Endothelial cell (in vitro differentiated cells): ENCODE results near the gene WHRN. TPM values are rescaled to one million over a fixed set of nuclear protein-coding genes. Genes with fewer than 3 reads are reported as not detected.

ENCODE experiments used
- DNase-seq: peaks from one replicate; pipeline ENCODE4 v3.0.0; 2021; ENCODE audit warnings: low spot score
- H3K27ac Mint-ChIP-seq: one replicate; pipeline ENCODE4 v1.8.0; 2021; ENCODE audit warnings: mixed read lengths, inconsistent platforms; ENCODE audit not compliant: unreplicated experiment
- H3K27me3 Mint-ChIP-seq: one replicate; pipeline ENCODE4 v1.8.0; 2021; ENCODE audit warnings: mild to moderate bottlenecking, moderate library complexity, mixed read lengths, inconsistent platforms; ENCODE audit not compliant: unreplicated experiment
- H3K36me3 Mint-ChIP-seq: one replicate; pipeline ENCODE4 v1.8.0; 2021; ENCODE audit warnings: mild to moderate bottlenecking, low read depth, mixed read lengths, inconsistent platforms; ENCODE audit not compliant: unreplicated experiment
- H3K4me1 Mint-ChIP-seq: one replicate; pipeline ENCODE4 v1.8.0; 2021; ENCODE audit warnings: mild to moderate bottlenecking, mixed read lengths, inconsistent platforms; ENCODE audit not compliant: unreplicated experiment
- H3K4me3 Mint-ChIP-seq: one replicate; pipeline ENCODE4 v1.8.0; 2021; ENCODE audit warnings: mild to moderate bottlenecking, mixed read lengths, inconsistent platforms; ENCODE audit not compliant: unreplicated experiment
- H3K9me3 Mint-ChIP-seq: one replicate; pipeline ENCODE4 v1.8.0; 2021; ENCODE audit warnings: mixed read lengths, inconsistent platforms; ENCODE audit not compliant: unreplicated experiment
- CTCF ChIP-seq: fragments of 200-600 bp; sonication (generic); IDR thresholded peaks from one replicate; pipeline ENCODE4 v1.5.0; 2021; ENCODE audit warnings: antibody characterized with exemption; ENCODE audit not compliant: unreplicated experiment
- total RNA-seq: library from RNA; stranded (reverse); fragmentation: NEBNext Ultra II Directional; extraction: Animal tissue kit (Norgen Biotek cat#: 25700); gene quantifications from one replicate; pipeline ENCODE4 v1.2.1, GENCODE V29; 2021; ENCODE audit not compliant: unreplicated experiment

WHRN gene
- total RNA-seq, 1 donor from 2014 or later: 4.1 TPM

DNA sequence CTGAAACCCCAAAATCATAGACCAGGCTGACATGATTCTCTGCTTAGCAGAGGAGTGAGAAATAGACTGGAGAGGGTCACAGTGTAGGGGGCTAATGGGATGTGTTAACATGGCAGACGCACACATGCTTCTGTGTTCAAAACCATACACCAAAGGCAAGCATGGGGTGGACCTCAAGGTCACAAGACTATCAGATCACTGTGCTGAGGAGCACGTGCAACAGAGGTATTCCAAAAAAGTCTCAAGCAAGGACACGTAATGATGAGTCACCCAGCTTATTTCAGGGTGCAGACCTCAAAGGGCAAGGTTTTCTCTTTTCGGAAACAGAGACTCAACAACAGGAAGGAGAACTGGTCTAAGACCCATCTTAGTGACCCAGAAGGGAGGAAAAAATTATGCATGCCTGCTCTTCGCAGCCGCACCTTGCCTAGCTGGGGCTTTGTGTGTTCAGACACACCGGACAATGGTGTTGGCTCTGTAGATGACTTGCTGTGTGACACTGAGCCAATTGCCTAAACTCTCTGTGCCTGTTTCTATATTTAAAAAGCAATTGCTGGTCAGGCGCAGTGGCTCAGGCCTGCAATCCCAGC, 20.3 kb downstream of the WHRN start:
- Mint-ChIP-seq H3K27ac (no peak overlapping the region), H3K27me3 (peaks cover 11% of the 10 kb centered on the region), H3K4me3 (no peak overlapping the region)

GRCh38 chr9:114484215-114484853, 20.9 kb downstream of the WHRN start:
- H3K4me1 Mint-ChIP-seq: peaks cover 6% of the 10 kb centered on the region
- no peak overlapping the region for H3K4me3 Mint-ChIP-seq
- peaks cover 11% of the 10 kb centered on the region for H3K27me3 Mint-ChIP-seq
- H3K27ac Mint-ChIP-seq: no peak overlapping the region
- H3K9me3 Mint-ChIP-seq: no peaks in the 10 kb centered on the region
- no peak for TF ChIP-seq CTCF
- H3K36me3 Mint-ChIP-seq: no peaks in the 10 kb centered on the region
- no peak for DNase-seq

More for the DNA sequence above, 20.3 kb downstream of the WHRN start:
- no peak for DNase-seq
- Mint-ChIP-seq H3K36me3 (no peaks in the 10 kb centered on the region), H3K4me1 (peaks cover 6% of the 10 kb centered on the region), H3K9me3 (no peaks in the 10 kb centered on the region)
- no peak for TF ChIP-seq CTCF

- H3K27me3 Mint-ChIP-seq: peaks cover 11% of the 10 kb centered on the region
- no peaks in the 10 kb centered on the region for H3K36me3 Mint-ChIP-seq
- no peak overlapping the region for H3K27ac Mint-ChIP-seq
- H3K4me3 Mint-ChIP-seq: no peak overlapping the region
- H3K4me1 Mint-ChIP-seq: peaks cover 6% of the 10 kb centered on the region
- H3K9me3 Mint-ChIP-seq: no peaks in the 10 kb centered on the region
- TF ChIP-seq CTCF: no peak
- DNase-seq: no peak
Measured at GRCh38 chr9:114483499-114483898, 21.8 kb downstream of the WHRN start.

DNA sequence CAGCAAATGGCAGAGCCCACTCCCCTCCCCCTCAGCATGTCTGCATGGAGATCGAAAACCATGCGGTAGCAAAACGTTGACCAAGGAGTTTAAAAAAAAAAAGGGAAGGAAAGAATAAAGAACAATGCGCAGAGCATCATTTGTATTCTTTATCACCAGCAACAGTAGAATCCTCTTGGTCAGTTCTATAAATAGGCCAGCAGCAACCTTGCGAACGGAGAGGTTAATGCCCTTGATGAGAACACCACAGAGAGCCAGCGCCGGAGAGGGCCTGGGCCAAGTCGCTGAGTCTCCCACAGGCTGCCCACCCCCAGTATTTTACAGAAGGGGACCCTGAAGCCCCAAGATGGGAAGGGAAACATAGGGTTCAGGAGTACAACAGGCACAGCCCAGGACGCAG, 22.7 kb downstream of the WHRN start:
- Mint-ChIP-seq H3K9me3 (no peaks in the 10 kb centered on the region), H3K27ac (no peak overlapping the region), H3K27me3 (peaks cover 11% of the 10 kb centered on the region), H3K36me3 (no peaks in the 10 kb centered on the region), H3K4me3 (no peak overlapping the region), H3K4me1 (peaks cover 6% of the 10 kb centered on the region)
- no peak for DNase-seq
- no peak for TF ChIP-seq CTCF

GRCh38 chr9:114481789-114482188, 23.5 kb downstream of the WHRN start:
- no peak for TF ChIP-seq CTCF
- H3K4me3 Mint-ChIP-seq: no peak overlapping the region
- H3K27ac Mint-ChIP-seq: no peak overlapping the region
- H3K4me1 Mint-ChIP-seq: peaks cover 6% of the 10 kb centered on the region
- H3K27me3 Mint-ChIP-seq: peaks cover 11% of the 10 kb centered on the region
- no peaks in the 10 kb centered on the region for H3K9me3 Mint-ChIP-seq
- no peak for DNase-seq
- H3K36me3 Mint-ChIP-seq: no peaks in the 10 kb centered on the region
